OCI-LY7 (cell line): ENCODE measurements around the gene PPP1R14C. TPM values are rescaled to one million over a fixed set of nuclear protein-coding genes. Genes with fewer than 3 reads are reported as not detected.

ENCODE experiments used
- BruUV-seq: library from RNA; stranded (reverse); fragments of 400-500 nt; replicated peaks from 2 replicates; lab custom pipeline; 2021; lab: Mats Ljungman, UMichigan
- CTCF ChIA-PET: fragments of 300-600 bp; sonication (Branson Sonifier 250); formaldehyde crosslinking; loops from one replicate; lab custom pipeline; 2022; ENCODE audit warnings: antibody characterized with exemption; ENCODE audit not compliant: unreplicated experiment; lab: Charles Lee
- POLR2A ChIA-PET: fragments of 300-600 bp; sonication (Branson Sonifier 250); formaldehyde crosslinking; loops from one replicate; lab custom pipeline; 2022; ENCODE audit warnings: antibody characterized with exemption; lab: Charles Lee
- DNase-seq: peaks from one replicate; pipeline ENCODE4 v3.0.0-alpha.2; 2015; ENCODE audit warnings: low spot score
- H2AFZ ChIP-seq: fragments of 200-600 bp; sonication (generic), shearing (Covaris generic); 2 replicates; pipeline ENCODE4 v1.6.1; 2014; ENCODE audit warnings: mild to moderate bottlenecking, antibody characterized with exemption, low read length, moderate library complexity
- H3K27ac ChIP-seq: fragments of 200-600 bp; sonication (generic); 2 replicates; pipeline ENCODE4 v1.5.1; 2014; ENCODE audit warnings: mixed run types, low read depth, mild to moderate bottlenecking, moderate library complexity, low read length, inconsistent platforms; ENCODE audit not compliant: poor library complexity, severe bottlenecking
- H3K36me3 ChIP-seq: fragments of 200-600 bp; sonication (generic); 2 replicates; pipeline ENCODE4 v1.6.1; 2014; ENCODE audit warnings: mild to moderate bottlenecking, antibody characterized with exemption, low read length, moderate library complexity, mixed read lengths; ENCODE audit not compliant: insufficient read depth
- H3K4me1 ChIP-seq: fragments of 200-600 bp; sonication (generic); 2 replicates; pipeline ENCODE4 v1.5.1; 2014; ENCODE audit warnings: mild to moderate bottlenecking, low read length; ENCODE audit not compliant: insufficient read depth, poor library complexity, severe bottlenecking
- H3K4me2 ChIP-seq: fragments of 200-600 bp; sonication (generic); 2 replicates; pipeline ENCODE4 v1.6.1; 2014; ENCODE audit warnings: mild to moderate bottlenecking, low read length
- H3K4me3 ChIP-seq: fragments of 200-600 bp; sonication (generic); 2 replicates; pipeline ENCODE4 v1.5.1; 2014; ENCODE audit warnings: mild to moderate bottlenecking, low read depth, low read length; ENCODE audit not compliant: poor library complexity, severe bottlenecking
- H3K79me2 ChIP-seq: fragments of 200-600 bp; sonication (generic); 2 replicates; pipeline ENCODE4 v1.6.1; 2016; ENCODE audit warnings: low read depth, mild to moderate bottlenecking, low read length, moderate library complexity, mixed read lengths; ENCODE audit not compliant: insufficient read depth
- H3K9me2 ChIP-seq: fragments of 200-600 bp; sonication (generic); 2 replicates; pipeline ENCODE4 v1.6.1; 2016; ENCODE audit warnings: mild to moderate bottlenecking, low read length, mixed read lengths; ENCODE audit not compliant: insufficient read depth
- H3K9me3 ChIP-seq: fragments of 200-600 bp; sonication (generic); 2 replicates; pipeline ENCODE4 v1.6.1; 2014; ENCODE audit warnings: mild to moderate bottlenecking, mixed run types, low read length, mixed read lengths
- H4K20me1 ChIP-seq: fragments of 200-600 bp; sonication (generic); 2 replicates; pipeline ENCODE4 v1.6.1; 2014; ENCODE audit warnings: mild to moderate bottlenecking, antibody characterized with exemption, low read length, moderate library complexity, mixed read lengths; ENCODE audit not compliant: insufficient read depth
- CTCF ChIP-seq: fragments of 200-600 bp; sonication (generic); conservative IDR thresholded peaks from 2 replicates; pipeline ENCODE4 v1.5.1; 2014; ENCODE audit warnings: mild to moderate bottlenecking, antibody characterized with exemption, low read length, moderate library complexity, mixed read lengths
- EZH2phosphoT487 ChIP-seq: fragments of 200-600 bp; sonication (generic); IDR thresholded peaks from 2 replicates; pipeline ENCODE4 v1.6.1; 2018; ENCODE audit warnings: low read depth, borderline replicate concordance, mild to moderate bottlenecking, mixed run types, antibody characterized with exemption, low read length, moderate library complexity, mixed read lengths
- intact Hi-C: fragments of 100-400 bp; cut with micrococcal nuclease; formaldehyde crosslinking; loops from one replicate; pipeline ENCODE4 v1.10.0; 2022; ENCODE audit not compliant: unreplicated experiment
- total RNA-seq, 2 experiments: library from RNA; depleted of rRNA in 1 of 2; stranded (reverse); fragments of >200 nt in 1 of 2; shearing (Covaris generic) in 1 of 2; gene quantifications; 2 replicates each; pipeline ENCODE4 v1.2.3, GENCODE V29; 2014 to 2022

Gene PPP1R14C
- total RNA-seq, 2 experiments from 2014 or later = 1.8 TPM; not detected in 1

DNA sequence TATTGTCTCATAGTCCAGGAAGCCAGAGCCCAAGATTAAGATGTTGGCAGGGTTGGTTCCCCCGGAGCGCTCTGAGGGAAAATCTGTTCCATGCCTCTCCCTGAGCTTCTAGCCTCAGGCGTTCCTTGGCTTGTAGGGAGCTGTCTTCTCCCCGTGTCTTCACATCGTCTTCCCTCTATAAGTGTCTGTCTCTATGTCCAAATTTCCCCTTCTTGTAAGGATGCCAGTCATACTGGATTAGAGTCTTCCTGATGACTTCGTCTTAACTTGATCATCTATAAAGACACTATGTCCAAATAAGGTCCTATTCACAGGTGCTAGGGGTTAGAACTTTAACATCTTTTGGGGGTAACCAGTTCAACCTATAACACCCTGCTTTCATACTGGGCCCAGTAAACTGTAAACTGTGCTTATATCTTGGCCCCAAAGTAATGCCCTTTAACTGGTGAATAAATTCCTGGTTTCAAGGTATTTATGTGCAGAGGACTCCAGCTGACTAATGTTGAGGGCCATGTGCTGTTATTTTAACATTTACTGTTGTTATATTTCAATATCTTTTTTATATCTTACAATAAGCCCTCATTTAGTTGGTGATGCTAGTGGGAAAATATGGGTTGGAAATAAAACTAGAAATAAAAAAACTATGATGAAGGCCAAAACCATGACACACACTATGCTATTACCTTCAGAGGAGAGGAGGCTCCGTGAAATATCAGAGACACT lies 124.3 kb downstream of the PPP1R14C start:
- CTCF ChIA-PET = no interaction called here

GRCh38 chr6:150267686-150268561 lies 125.1 kb downstream of the PPP1R14C start:
- intact Hi-C loops = no loop called here
- Histone ChIP-seq H3K9me2 (no peaks in the 10 kb centered on the region), H3K79me2 (no peaks in the 10 kb centered on the region), H4K20me1 (no peaks in the 10 kb centered on the region), H3K27ac (no peak overlapping the region), H3K9me3 (no peaks in the 10 kb centered on the region), H2AFZ (no peak overlapping the region), H3K4me1 (peaks cover 34% of the 10 kb centered on the region), H3K4me3 (no peak overlapping the region), H3K4me2 (no peak overlapping the region), H3K36me3 (no peaks in the 10 kb centered on the region)
- ChIA-PET POLR2A (interaction anchor here (0.6 to 1.7 kb wide), 3 partner anchors 10 to 1934 kb away, joined by 3 to 5 read pairs (median 4); no protein-coding TSS in a partner anchor), CTCF (no interaction called here)
- TF ChIP-seq CTCF = no peak
- TF ChIP-seq EZH2phosphoT487 = no peak
- no TSS peak for BruUV-seq
- no peak for DNase-seq

More for the DNA sequence above, 124.3 kb downstream of the PPP1R14C start:
- H3K4me3 ChIP-seq = no peak overlapping the region
- H2AFZ ChIP-seq = no peak overlapping the region
- H4K20me1 ChIP-seq = no peaks in the 10 kb centered on the region
- DNase-seq = no peak
- no peaks in the 10 kb centered on the region for H3K9me3 ChIP-seq
- H3K4me2 ChIP-seq = no peak overlapping the region
- no peaks in the 10 kb centered on the region for H3K36me3 ChIP-seq
- H3K27ac ChIP-seq = no peak overlapping the region
- intact Hi-C loops = no loop called here
- POLR2A ChIA-PET = interaction anchor here (1.1 kb wide), 1 partner anchor 9 kb away, joined by 3 read pairs; no protein-coding TSS in a partner anchor
- H3K9me2 ChIP-seq = no peaks in the 10 kb centered on the region
- H3K4me1 ChIP-seq = peaks cover 26% of the 10 kb centered on the region
- no TSS peak for BruUV-seq
- TF ChIP-seq EZH2phosphoT487 (no peak), CTCF (no peak)
- no peaks in the 10 kb centered on the region for H3K79me2 ChIP-seq
